ENCODE results near the gene WDR35.

The WDR35 gene

GRCh38 chr2:19988600-19988999 lies 1.3 kb downstream of the WDR35 start:
- H3K9me3 Mint-ChIP-seq (ENCODE audit: low read depth), result no peaks in the 10 kb centered on the region
- H3K27ac Mint-ChIP-seq, result no peak overlapping the region
- peaks cover 28% of the 10 kb centered on the region for H3K4me1 Mint-ChIP-seq (ENCODE audit: low read depth)
- H3K36me3 Mint-ChIP-seq, result peaks cover 5% of the 10 kb centered on the region
- H3K4me3 Mint-ChIP-seq, result peak overlapping the region; percentile 95
- peaks cover 2% of the 10 kb centered on the region for H3K27me3 Mint-ChIP-seq

DNA sequence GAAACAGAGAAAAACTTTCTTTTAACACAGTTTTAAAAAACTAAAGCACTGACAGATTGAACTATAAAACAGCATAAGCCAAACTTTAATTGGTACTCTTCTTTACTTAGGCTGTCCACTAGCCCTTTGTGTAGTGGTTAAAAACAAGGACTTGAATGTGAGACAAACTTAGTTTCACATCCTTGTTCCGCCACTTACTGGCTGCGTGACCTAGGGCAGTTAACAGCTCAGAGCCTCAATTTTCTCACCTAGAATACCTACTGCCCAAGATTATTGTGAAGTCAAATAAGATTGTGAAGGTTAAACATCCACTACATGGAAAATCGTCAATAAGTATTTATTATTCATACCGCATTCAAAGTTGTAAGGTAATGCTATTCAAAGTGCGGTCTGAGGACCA lies 2.0 kb downstream of the WDR35 start:
- H3K36me3 Mint-ChIP-seq, result peaks cover 7% of the 10 kb centered on the region
- no peak overlapping the region for H3K27ac Mint-ChIP-seq
- H3K9me3 Mint-ChIP-seq (ENCODE audit: low read depth), result no peaks in the 10 kb centered on the region
- no peaks in the 10 kb centered on the region for H3K27me3 Mint-ChIP-seq
- H3K4me3 Mint-ChIP-seq, result peak overlapping the region; percentile 95
- H3K4me1 Mint-ChIP-seq (ENCODE audit: low read depth), result peaks cover 31% of the 10 kb centered on the region

DNA sequence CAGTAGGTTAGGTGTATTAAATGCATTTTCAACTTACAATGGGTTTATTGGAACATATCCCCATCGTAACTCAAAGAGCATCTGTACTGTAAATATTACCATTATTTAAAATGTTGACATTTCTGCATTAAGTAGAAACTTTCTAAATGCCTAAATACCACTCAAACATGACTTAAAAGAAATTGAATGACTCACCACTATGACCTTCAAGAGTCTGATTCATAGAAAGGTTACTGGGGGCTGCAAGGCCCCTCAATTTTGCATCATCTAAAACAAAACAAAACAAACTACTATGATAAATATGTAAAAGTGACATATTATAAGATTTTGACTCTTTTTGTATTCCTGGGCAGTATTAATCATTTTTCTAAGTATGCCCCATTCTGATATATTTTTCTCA lies 7.6 kb downstream of the WDR35 start:
- Mint-ChIP-seq H3K27me3 (no peaks in the 10 kb centered on the region), H3K9me3 (ENCODE audit: low read depth) (no peaks in the 10 kb centered on the region), H3K36me3 (peaks cover 17% of the 10 kb centered on the region), H3K4me1 (ENCODE audit: low read depth) (peaks cover 13% of the 10 kb centered on the region), H3K4me3 (no peak overlapping the region), H3K27ac (no peak overlapping the region)

DNA sequence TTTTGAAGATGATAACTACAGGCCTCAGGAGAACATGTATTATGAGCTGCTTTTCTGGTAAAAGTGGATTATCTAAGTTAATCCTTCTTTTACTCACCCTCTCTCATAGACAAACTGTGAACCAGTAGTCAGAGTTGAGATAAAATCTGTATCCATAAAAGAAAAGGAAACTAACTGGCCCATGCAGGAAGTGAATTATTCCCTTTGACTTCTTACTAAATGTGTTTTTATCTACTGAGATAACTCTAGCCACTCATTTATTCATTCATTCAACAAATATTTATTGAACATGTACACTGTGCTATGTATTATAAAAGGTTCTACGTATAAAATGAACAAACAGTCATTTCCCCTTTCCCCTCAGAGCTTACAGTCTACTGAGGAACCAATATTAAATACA lies 10.0 kb downstream of the WDR35 start:
- H3K9me3 Mint-ChIP-seq (ENCODE audit: low read depth), result no peaks in the 10 kb centered on the region
- no peak overlapping the region for H3K4me3 Mint-ChIP-seq
- peaks cover 11% of the 10 kb centered on the region for H3K4me1 Mint-ChIP-seq (ENCODE audit: low read depth)
- H3K36me3 Mint-ChIP-seq, result peaks cover 18% of the 10 kb centered on the region
- no peaks in the 10 kb centered on the region for H3K27me3 Mint-ChIP-seq
- H3K27ac Mint-ChIP-seq, result no peak overlapping the region

GRCh38 chr2:19973466-19973865 lies 16.4 kb downstream of the WDR35 start:
- Mint-ChIP-seq H3K36me3 (peaks cover 18% of the 10 kb centered on the region), H3K27me3 (no peaks in the 10 kb centered on the region), H3K27ac (no peak overlapping the region), H3K9me3 (ENCODE audit: low read depth) (no peaks in the 10 kb centered on the region), H3K4me3 (no peak overlapping the region), H3K4me1 (ENCODE audit: low read depth) (peaks cover 12% of the 10 kb centered on the region)

DNA sequence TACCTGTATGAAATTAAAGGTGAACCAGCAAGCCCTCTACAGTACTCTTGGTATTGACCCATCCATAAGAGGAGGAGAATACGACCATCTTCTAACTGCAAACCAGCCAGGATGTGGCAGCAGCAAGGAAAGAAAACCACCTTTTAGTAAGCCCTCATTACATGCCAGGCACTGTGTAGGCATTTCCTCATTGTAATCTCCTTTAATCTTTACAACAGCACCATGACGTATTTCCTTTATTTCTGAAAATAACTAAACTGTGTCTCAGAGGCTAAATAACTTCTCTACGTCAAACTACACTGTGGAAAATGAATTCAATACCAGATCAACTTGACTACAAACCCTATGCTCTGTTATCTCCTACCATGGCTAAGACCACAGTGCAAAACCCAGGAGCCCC lies 18.2 kb downstream of the WDR35 start:
- peak overlapping the region; percentile 58 for H3K27ac Mint-ChIP-seq
- no peaks in the 10 kb centered on the region for H3K27me3 Mint-ChIP-seq
- no peaks in the 10 kb centered on the region for H3K9me3 Mint-ChIP-seq (ENCODE audit: low read depth)
- H3K4me3 Mint-ChIP-seq, result no peak overlapping the region
- H3K4me1 Mint-ChIP-seq (ENCODE audit: low read depth), result peaks cover 12% of the 10 kb centered on the region
- H3K36me3 Mint-ChIP-seq, result peaks cover 19% of the 10 kb centered on the region

DNA sequence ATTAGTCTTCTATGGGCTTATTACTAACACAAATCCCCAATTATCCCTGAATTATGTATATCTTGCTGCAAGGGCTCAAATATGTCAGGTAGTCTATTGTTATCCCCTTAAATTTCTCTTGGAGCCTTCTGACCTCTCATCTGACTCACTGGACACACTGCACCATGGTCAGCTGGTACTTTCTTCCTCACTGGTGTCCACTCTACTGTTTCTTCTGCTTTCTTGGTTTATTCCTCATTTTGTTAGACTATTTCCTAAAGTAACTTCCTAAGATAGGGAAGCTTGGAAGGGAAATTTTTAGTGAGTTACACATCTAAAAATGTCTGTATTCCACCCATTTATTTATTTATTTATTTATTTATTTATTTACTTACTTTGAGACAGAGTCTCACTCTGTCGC lies 26.5 kb downstream of the WDR35 start:
- no peak overlapping the region for H3K4me3 Mint-ChIP-seq
- H3K9me3 Mint-ChIP-seq (ENCODE audit: low read depth), result no peaks in the 10 kb centered on the region
- no peaks in the 10 kb centered on the region for H3K4me1 Mint-ChIP-seq (ENCODE audit: low read depth)
- H3K27ac Mint-ChIP-seq, result no peak overlapping the region
- H3K27me3 Mint-ChIP-seq, result no peaks in the 10 kb centered on the region
- H3K36me3 Mint-ChIP-seq, result peaks cover 10% of the 10 kb centered on the region

- no peaks in the 10 kb centered on the region for H3K36me3 Mint-ChIP-seq
- no peaks in the 10 kb centered on the region for H3K9me3 Mint-ChIP-seq (ENCODE audit: low read depth)
- H3K4me1 Mint-ChIP-seq (ENCODE audit: low read depth), result no peaks in the 10 kb centered on the region
- no peak overlapping the region for H3K4me3 Mint-ChIP-seq
- no peaks in the 10 kb centered on the region for H3K27me3 Mint-ChIP-seq
- no peak overlapping the region for H3K27ac Mint-ChIP-seq
These were observed 34.1 kb downstream of the WDR35 start for GRCh38 chr2:19955544-19956422.

- Mint-ChIP-seq H3K27ac (no peak overlapping the region), H3K9me3 (ENCODE audit: low read depth) (no peaks in the 10 kb centered on the region), H3K4me3 (no peak overlapping the region), H3K4me1 (ENCODE audit: low read depth) (no peaks in the 10 kb centered on the region), H3K27me3 (no peaks in the 10 kb centered on the region), H3K36me3 (peaks cover 9% of the 10 kb centered on the region)
These were observed 40.8 kb downstream of the WDR35 start for GRCh38 chr2:19949071-19949470.

DNA sequence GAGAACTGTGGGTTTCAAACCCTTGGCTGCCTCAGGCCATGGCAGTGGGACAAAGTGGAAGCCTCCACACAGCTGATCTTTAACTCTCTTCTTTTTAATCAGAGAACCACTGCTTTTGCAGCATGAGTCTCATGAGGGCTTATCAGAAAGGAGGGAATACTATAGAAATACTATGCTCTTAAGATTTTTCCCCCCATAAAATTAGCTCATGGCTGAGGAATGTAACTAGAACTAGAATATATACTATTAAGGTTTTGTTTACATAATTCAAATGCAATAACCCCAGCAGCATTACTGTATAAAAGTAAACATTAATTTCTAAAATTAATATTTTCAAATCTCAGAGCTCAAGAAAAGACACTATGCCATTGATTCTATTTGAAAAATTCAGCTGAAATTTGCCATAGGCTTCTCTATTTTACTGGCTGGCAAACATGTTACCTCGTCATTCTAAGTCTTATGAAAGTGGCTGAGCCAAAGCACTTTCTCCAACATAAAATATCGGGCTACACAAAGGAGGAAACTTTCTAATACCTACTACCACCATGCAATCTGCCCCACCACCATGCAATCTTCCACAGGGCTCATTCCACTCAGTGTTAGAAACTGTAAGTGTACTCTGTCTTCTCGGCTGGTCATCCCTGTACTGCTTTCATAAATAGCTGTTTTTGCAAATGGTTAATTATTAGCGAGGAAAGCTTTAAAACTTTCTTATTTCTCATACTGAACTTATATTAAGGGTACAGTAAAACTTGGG lies 42.5 kb downstream of the WDR35 start:
- no peaks in the 10 kb centered on the region for H3K4me1 Mint-ChIP-seq (ENCODE audit: low read depth)
- H3K9me3 Mint-ChIP-seq (ENCODE audit: low read depth), result no peaks in the 10 kb centered on the region
- no peak overlapping the region for H3K27ac Mint-ChIP-seq
- peaks cover 11% of the 10 kb centered on the region for H3K36me3 Mint-ChIP-seq
- no peaks in the 10 kb centered on the region for H3K27me3 Mint-ChIP-seq
- H3K4me3 Mint-ChIP-seq, result no peak overlapping the region

- Mint-ChIP-seq H3K27me3 (no peaks in the 10 kb centered on the region), H3K4me3 (no peak overlapping the region), H3K27ac (no peak overlapping the region), H3K36me3 (peaks cover 9% of the 10 kb centered on the region), H3K4me1 (ENCODE audit: low read depth) (no peaks in the 10 kb centered on the region), H3K9me3 (ENCODE audit: low read depth) (no peaks in the 10 kb centered on the region)
These were observed 45.6 kb downstream of the WDR35 start for GRCh38 chr2:19944205-19944845.

GRCh38 chr2:19943189-19943588 lies 46.7 kb downstream of the WDR35 start:
- Mint-ChIP-seq H3K27ac (no peak overlapping the region), H3K9me3 (ENCODE audit: low read depth) (no peaks in the 10 kb centered on the region), H3K36me3 (peaks cover 8% of the 10 kb centered on the region), H3K27me3 (no peaks in the 10 kb centered on the region), H3K4me1 (ENCODE audit: low read depth) (no peaks in the 10 kb centered on the region), H3K4me3 (no peak overlapping the region)

DNA sequence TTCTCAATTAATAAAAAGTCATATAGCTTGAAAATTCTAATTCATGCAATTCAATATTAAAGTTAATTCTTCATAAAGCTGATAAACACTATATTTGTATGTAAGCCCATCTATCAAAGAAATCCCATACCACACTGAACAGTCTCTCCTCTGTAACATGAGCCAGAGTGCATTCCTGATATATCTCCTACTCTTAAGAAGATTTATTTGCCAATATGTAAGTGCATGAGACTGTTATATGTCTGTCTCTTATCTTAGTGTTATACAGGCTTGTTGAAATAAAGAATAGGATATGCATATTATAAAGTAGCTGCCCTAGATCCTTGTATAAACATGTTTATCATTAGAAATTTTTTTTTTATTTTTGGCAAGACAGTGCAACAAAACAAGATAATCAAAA lies 47.7 kb downstream of the WDR35 start:
- no peaks in the 10 kb centered on the region for H3K4me1 Mint-ChIP-seq (ENCODE audit: low read depth)
- no peaks in the 10 kb centered on the region for H3K9me3 Mint-ChIP-seq (ENCODE audit: low read depth)
- H3K4me3 Mint-ChIP-seq, result no peak overlapping the region
- no peak overlapping the region for H3K27ac Mint-ChIP-seq
- no peaks in the 10 kb centered on the region for H3K27me3 Mint-ChIP-seq
- peaks cover 12% of the 10 kb centered on the region for H3K36me3 Mint-ChIP-seq

DNA sequence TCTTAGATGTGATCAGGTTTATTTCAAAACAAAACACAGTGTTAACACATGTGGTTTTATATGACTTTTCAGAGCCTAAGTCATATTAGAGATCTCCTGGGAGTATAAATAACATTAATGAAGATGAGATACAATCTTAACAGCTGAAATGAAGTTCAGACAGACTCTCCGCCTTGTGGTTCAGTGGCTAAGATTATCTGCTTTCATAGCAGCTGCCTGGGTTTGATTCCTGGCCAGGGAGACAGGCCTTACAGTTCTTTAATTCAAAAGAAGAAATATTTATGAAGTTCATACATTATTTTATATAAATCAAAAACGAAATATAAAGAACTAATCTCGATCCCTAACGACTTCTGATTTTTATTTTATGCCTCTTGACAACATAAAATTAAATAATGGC lies 52.9 kb downstream of the WDR35 start:
- H3K36me3 Mint-ChIP-seq, result peaks cover 18% of the 10 kb centered on the region

GRCh38 chr2:19936203-19936602 lies 53.7 kb downstream of the WDR35 start:
- H3K27ac Mint-ChIP-seq, result no peak overlapping the region
- no peak overlapping the region for H3K4me3 Mint-ChIP-seq
- no peaks in the 10 kb centered on the region for H3K27me3 Mint-ChIP-seq
- H3K4me1 Mint-ChIP-seq (ENCODE audit: low read depth), result no peaks in the 10 kb centered on the region
- peaks cover 2% of the 10 kb centered on the region for H3K9me3 Mint-ChIP-seq (ENCODE audit: low read depth)
- H3K36me3 Mint-ChIP-seq, result peaks cover 19% of the 10 kb centered on the region

More for the DNA sequence above, 52.9 kb downstream of the WDR35 start:
- Mint-ChIP-seq H3K4me3 (no peak overlapping the region), H3K27me3 (no peaks in the 10 kb centered on the region), H3K9me3 (ENCODE audit: low read depth) (no peaks in the 10 kb centered on the region), H3K27ac (no peak overlapping the region), H3K4me1 (ENCODE audit: low read depth) (no peaks in the 10 kb centered on the region)

All from activated naive CD8-positive, alpha-beta T cell (primary cell).